HPDE6-E6E7 (cell line): ENCODE data around the gene TXNDC11.

Experiments used
- DNase-seq: peaks from one replicate; pipeline ENCODE4 v3.0.0; 2011; ENCODE audit warnings: missing footprints; ENCODE audit errors: extremely low spot score

TXNDC11 gene

DNA sequence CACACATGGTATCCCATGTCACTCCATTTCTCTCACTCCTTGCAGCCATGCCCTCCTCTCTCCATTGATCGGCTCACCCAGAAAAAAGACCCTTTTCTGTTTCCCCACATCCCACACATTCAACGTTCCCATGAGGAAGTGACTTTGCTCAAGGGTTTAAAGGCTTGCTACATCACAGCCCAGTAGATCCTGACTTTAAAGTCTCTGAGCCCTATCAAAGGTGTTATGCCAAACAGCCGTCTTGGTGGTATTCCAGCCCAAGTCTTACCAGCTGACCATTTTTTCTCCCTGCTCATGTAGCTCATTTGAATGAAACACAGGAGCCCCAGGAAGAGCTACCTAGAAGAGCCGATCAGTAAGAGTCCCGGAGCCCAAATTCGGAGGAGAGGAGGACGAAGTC is 7.4 kb upstream of the TXNDC11 start:
- no peak for DNase-seq

DNA sequence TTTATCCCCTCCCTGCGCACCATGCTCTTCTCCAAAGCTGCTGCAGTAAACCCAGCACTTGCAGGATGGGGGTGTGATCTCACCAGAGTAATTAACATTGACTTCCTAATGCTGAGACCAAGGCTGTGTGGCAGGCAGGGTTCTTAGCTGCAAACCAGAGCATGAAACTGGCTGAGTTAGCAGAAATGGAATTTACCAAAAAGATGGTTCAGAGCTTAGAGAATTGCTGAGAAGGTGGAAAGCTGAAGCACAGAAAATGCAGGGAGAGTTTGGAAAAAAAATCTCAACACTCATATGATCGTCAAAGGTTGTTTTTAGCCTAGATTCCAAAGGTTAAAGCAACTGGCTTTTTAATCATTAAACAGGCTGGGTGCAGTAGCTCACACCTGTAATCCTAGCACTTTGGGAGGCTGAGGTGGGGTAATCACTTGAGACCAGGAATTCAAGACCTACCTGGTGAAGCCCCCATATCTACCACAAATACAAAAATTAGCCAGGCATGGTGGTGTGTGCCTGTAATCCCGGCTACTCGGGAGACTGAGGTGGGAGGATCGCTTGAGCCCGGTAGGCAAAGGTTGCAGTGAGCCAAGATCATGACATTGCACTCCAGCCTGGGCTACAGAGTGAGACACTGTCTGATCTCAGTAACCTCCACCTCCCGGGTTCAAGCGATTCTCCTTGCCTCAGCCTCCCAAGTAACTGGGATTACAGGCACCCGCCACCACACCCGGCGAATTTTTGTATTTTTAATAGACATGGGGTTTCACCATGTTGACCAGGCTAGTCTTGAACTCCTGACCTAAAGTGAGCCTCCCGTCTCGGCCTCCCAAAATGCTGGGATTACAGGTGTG is 6.0 kb upstream of the TXNDC11 start:
- no peak for DNase-seq

DNA sequence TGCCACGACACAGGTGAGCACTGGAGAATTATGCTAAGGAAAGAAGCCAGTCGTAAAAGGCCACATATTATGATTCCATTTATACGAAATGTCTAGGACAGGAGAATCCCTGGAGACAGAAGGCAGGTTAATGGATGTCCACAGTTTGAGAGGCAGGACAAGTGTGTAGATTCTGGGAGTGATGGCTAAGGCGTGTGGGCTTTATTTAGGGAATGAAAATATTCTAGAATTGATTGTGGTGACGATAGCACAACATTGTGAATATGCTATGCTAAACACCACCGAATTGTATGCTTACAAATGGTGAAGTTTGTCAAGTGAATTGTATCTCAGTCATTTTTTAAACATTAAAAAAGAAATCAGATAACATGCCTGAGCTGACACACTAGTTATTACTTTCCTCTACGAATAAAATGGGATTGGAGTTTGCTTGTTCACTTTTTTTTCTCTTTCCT is 5.3 kb upstream of the TXNDC11 start:
- no peak for DNase-seq

DNA sequence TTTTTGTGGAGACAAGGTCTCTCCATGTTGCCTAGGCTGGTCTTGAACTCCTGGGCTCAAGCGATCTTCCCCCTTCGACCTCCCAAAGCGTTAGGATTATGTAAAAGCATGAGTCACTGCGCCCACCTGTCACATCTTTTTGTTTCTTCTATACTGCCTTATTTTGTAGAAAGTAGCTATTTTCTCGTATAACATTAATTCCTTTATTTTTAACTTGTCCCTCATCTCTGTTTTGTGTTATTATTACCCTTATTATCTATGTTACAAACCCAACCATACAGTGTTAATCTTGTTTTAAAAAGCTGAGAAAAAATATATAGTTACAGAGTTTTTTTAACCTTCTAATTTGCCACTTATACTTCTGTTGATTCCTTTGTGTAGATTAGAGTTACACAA is 1.4 kb upstream of the TXNDC11 start:
- DNase-seq: no peak

DNA sequence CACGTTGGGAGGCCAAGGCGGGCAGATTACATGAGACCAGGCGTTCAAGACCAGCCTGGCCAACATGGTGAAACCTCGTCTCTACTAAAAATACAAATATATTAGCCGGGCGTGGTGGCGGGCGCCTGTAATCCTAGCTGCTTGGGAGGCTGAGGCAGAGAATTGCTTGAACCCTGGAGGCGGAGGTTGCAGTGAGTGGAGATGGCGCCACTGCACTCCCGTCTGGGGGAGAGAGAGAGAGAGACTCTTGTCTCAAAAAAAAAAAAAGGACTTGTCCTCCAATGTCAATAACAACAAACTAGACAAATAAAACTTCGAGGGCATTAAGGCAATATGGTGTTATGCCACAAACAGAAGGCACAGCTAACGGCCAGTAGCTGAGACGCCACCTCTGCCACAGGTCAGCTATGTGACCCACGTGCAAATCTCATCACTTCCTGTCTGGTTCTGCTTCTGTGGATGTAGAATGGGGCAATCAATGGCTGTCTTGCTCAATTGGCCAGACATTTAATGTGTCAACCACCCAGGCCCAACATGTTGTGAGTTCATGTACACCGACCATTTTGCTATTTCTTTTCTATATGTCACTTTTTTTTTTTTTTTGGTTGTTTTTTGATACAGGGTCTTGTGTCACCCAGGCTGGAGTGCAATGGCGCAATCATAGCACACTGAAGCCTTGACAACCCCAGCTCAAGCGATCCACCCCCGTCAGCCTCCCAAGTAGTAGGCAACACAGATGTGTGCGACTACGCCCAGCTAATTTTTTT is 834 bp upstream of the TXNDC11 start:
- peak; percentile 9 for DNase-seq

DNA sequence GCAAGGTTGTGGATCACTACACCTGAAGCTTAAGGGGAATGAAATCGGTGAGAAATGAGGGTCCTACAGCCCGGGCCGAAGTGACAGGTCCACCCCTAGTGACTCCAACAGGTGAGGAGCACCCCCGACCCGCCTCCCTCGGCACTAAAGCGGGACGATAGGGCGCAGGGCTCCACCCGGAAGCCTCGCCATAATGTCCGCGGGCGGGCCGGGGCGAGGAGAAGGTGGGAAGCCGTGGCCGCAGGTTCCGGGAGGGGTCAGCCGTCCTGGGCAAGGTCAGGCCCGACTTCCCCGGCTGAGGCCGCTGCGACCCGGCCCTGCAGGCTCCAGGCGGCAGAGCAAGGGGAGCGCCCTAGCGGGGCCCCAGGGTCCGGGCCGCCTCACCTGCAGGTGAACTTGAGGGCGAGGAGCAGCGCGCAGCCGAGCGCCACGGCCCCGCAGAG is 543 bp downstream of the TXNDC11 start:
- DNase-seq: peak; percentile 25

DNA sequence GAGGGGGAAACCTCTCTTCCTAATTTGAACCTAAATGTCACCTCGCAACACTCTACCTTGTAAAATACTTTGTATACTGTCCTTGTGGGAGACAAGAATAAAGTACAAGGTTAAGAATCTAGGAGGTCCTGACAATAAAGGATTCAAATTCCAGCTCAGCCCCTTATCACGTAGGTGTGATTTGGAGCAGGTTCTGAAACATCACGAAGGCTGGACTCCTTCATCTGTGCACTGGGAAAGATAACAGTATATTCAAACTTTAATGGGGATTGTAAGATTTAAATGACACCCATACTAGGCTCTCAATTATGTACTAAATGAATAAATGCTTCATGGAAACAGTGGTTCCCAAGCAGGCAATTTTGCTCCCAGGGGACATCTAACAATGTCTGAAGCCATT is 2.1 kb downstream of the TXNDC11 start:
- no peak for DNase-seq

DNA sequence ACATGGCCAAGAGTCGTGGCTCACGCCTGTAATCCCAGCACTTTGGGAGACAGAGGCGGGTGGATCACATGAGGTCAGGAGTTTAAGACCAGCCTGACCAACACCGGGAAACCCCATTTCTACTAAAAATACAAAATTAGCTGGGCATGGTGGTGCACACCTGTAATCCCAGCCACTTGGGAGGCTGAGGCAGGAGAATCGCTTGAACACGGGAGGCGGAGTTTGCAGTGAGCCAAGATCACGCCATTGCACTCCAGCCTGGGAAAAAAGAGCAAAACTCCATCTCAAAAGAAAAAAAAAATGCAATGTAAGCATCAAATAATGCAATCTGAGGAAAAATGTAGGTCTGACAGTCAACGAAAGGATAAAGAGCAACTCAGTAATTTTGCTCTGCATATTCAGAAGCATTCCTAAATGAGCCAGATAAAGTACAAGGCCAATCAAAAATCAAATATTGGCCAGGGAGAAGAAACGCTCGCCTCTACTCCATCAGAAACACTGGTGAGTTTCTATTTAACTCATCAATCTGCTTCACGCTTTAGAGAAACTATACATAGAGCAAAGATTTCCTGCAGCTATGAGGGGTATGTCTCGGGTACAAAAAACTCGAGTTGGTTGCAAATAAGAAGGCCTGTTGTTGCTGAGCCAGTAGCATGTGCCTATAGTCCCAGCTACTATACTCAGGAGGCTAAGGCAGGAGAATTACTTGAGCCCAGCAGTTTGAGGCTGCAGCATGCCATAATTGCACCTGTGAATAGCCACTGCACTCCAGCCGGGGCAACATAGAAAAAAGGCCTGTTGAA is 3.7 kb downstream of the TXNDC11 start:
- no peak for DNase-seq

DNA sequence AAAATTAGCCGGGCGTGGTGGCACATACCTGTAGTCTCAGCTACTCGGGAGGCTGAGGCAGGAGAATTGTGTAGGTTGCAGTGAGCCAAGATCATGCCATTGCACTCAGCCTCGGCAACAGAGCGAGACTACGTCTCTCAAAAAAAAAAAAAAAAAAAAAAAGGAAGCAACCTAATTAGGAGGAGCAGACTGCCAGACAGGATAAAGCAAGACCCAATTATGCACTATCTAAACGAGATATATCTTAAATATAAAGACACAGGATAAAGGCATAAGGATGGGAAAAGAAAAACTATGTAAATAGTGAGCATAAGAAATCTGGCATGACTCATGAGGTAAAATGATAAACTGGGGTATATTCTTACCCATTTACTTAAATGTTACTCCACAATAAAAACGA is 4.9 kb downstream of the TXNDC11 start:
- no peak for DNase-seq

DNA sequence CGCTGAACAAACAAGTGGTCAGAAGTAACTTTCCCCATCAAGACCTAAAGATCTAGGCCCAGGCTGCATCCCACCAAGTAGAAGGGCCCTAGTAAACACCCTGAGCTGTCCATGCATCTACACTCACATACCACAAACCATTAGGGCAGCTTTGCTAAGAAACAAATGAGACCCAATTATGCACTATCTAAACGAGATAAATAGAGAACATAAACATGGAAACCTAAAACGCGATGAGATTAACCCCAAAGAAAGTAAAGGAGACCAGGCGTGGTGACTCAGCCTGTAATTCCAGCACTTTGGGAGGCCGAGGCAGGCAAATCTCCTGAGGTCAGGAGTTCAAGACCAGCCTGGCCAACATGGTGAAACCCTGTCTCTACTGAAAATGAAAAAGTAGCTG is 5.8 kb downstream of the TXNDC11 start:
- DNase-seq: no peak

DNA sequence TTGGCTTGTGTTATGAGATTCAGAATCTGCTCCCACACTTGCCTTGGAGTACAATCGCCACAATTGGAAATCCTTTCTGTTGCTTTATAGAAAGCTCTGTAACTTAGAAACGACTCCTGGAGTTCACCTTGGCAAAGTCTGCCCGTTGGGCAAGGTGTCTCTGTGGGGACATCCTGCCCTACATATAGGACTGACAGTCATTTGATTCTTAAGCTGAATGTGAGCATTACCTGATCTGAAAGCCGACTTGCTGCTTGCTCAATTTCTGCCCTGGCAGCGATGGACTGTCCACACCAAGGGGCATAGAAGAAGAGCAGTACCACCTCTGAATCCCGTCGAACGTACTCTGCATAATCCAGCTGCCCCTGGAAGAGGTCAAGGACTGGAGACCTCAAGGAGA is 6.9 kb downstream of the TXNDC11 start:
- no peak for DNase-seq

DNA sequence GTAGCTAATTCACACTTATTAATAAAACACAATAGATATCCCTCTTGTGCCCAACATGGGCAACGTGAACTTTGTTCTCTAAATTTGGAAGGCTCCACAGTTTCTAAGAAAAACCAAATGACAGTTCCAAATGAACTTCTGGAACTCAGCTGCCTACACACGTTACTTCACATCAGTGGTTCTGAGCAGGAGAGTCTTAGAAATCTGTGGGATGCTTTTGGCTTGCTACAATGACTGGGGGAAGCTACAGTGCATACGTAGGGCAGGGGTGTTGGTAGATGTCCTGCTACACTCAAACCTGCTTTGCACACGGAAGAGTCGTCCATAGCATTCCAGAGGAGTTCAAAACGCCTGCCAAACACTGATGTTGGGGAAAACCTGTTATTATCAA is 8.0 kb downstream of the TXNDC11 start:
- no peak for DNase-seq

DNA sequence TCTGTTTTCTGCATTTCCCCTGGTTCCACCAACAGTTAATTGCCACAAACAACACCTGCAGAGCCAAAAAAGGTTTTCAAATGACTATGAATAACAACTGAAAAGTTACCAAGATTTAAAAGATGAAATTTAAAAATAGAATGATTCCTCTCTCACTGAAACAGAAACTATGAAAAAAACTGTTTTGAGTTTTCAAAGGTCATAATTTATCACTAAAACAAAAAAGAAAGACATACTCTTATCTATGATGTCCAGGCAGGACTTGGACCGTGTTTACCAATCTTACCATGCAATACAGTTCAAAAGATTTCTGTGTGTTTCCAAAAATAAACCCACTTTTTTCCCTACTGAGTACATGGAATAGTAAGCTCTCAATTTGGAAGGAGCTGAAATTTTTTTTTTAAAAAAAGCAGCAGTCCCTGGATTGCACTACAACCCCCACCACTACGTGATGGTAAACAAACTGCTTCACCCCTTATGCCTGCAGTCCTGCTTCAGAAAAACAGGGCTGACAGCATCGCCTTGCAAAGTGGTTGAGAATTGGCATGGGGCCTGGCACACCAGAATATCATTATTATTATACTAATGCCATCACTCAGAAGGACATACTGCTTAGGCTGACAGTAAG is 8.5 kb downstream of the TXNDC11 start:
- DNase-seq: no peak

DNA sequence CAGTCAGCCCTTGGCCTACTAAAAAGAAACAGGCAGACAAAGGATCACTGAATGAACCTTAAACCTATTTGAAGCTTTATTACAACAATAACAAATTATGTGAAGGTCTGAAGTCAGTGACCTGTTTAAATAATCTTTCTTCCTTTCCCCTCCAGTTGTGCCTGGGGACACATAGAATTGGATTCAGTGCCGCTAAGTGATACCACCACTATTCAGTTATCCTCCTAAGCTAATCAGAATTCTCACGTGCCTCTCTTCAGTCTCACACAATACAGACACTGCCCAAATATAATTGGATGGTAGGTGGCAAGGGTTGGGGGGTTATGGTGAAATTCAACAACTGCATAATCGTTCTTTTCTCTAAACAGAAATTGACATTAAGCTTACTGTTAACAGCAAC is 11.4 kb downstream of the TXNDC11 start:
- no peak for DNase-seq

DNA sequence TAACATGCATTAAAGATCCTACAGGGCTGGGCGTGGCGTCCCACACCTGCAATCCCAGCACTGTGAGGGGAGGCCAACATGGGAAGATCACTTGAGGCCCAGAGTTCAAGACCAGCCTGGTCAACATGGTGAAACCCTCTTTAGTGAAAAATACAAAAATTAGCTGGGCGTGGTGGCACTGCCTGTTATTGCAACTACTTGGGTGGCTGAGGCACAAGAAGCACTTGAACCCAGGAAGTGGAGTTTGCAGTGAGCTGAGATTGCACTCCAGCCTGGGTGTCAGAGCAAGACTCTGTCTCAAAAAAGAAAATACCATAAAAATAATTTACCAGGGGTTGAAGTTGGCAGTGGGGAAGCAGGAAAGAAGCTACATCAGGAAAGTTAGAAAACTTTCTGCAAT is 12.9 kb downstream of the TXNDC11 start:
- no peak for DNase-seq

DNA sequence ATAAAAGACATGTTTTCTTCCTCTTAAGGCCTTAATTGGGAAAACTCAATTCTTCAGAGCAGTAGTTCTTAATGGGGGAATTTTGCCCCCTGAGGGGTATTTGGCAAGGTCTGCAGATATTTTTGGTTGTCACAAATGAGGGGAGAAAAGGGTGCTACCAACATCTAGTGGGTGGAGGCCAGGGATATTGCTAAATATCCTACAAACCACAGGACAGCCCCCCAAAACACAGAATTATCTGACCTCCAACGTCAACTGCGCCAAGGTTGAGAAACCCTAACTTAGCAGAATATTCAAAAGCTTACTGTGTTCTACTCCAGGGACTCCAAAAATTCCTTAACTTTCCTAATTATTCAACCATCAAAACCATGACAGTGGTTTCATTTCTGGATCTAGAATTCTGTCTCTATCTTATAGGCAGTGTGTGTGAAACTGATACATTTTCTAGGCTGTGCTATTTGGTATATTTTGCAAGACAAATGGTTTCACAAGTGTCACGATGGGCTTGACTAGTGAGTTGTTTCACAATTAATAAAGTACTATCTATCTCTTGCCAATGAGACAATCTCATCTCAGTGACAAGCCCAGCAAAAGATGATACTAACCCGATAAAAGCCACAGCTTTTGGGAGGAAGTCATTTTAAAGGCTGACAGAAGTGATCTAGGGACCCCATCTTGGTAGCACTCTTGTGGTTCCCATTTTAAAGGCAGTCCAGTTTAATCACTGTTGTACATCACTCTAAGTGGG is 14.7 kb downstream of the TXNDC11 start:
- DNase-seq: no peak

DNA sequence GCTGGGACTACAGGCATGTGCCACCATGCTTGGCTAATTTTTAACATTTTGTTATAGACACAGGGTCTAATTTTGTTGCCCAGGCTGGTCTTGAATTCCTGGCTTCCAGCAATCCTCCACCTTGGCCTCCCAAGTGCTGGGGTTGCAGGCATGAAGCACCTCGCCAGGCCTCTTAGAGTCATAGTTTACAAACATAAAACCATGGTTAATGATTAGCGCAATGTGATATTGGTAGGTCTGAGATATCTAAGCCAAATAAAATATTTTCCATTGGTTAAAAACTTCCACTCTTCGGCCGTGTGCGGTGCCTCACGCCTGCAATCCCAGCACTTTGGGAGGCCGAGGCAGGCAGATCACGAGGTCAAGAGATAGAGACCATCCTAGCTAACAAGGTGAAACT is 16.6 kb downstream of the TXNDC11 start:
- DNase-seq: no peak

DNA sequence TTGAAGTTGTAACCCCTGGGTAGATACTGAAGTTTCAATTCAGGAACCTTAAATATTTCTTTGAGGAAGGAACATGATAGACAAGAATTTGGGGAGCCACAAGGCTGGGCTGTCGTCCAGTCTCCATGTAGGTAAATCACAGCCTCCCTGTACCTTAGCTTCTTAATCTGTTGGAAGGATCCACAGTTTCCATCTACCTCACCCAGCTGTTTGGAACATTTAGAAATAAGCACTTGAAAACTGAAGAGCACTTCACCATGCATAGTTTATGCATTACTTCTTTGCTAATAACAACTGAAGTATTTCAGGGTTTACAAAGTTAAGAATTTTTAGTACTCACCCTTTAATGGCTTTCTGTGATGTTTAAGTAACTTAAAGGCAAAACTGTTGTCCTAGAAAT is 17.2 kb downstream of the TXNDC11 start:
- no peak for DNase-seq

DNA sequence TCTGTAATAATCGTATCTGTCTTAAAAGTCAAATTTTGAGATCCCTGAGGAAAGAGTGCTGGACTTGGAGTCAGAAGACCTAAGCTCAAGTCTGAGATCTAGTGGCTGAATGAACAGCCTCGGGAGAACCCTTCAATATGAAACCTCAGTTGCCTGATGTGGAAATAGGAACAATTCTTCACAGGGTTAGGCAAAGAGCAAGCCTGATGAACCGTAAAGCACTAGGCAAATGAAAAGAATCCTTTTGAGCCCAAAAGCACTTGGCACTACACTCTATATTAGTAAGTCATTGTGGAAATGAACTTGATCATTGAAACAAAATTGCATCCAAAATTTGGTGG is 20.2 kb downstream of the TXNDC11 start:
- no peak for DNase-seq

DNA sequence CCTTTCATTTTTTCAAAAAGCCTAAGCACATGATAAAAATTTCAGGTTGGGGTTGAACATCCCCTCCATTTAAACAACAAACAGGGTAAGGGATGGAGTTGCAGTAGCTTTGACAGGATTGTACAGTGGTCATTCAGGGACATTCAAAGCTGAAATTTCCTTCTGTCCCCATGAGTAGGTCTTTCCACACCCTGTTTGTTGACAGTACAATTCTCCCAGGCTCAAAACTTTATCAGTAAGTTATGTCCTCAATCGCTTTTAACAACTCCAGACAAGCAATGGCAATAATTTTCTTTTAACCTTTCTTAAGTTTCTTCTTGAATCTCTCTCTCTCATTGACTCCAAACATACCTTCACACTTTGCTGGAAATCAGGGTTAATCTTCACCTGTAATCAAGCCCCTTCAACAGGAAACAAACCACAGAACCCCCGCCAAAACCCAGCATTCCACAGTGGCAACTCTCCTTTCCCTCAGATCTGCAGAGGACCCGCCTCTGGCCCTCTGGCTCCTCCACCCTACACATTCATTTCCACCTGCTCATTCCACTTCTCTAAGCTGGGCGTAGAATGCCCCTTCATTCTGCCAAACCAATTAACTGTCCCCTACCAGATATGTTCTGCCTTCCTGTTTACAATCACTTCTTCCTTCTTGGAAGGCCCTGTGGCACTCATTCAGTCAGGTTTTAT is 20.7 kb downstream of the TXNDC11 start:
- no peak for DNase-seq

DNA sequence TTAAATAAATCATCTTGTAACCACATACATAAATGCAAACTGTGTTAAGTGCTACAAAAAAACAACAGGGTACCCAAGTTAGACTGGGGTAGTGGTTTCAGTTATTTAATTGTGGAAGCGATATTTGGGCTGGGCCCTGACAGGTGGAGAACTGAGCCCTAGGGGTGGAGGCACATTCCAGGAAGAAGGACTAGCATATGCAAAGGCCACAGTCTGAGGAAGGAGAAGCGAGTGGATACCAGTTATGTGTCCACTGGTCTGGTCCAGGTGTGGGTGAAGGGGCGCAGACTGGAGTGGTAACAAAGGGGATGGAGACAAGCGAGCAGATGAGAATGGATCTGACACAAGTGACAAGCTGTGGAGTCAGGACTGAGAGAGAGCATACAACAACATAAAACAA is 22.9 kb downstream of the TXNDC11 start:
- no peak for DNase-seq
